HG02981 (cell line): Measurements from ENCODE around the gene CLMP.
"Not testable (repeated sequence)": the region's sequence is repeated elsewhere in the genome, so short reads cannot be mapped to it uniquely, and the experiment has no call there.

ENCODE experiments used
- ATAC-seq: cut with Tn5 transposase; IDR thresholded peaks from one replicate; pipeline ENCODE4 v1.9.1; 2021; ENCODE audit warnings: mild to moderate bottlenecking, moderate library complexity; ENCODE audit not compliant: unreplicated experiment

The CLMP gene

DNA sequence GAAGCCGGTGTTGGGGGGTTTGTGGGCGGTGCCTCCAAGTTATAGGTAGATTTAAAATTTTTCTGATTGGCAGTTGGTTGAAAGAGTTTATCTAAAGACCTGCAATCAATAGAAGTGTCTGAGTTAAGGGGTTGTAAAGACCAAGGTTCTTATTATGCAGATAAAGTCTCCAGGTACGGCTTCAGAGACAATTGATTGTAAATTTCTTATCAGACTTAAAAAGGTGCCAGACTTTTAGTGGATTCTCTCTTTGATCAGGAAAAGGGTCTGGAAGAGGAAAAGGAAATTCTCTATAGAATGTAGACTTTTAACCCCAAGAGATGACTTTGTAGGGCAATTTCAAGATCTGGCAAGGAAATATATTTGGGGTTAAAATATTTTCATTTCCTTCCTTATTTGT is 25.2 kb downstream of the CLMP start:
- no peak for ATAC-seq

DNA sequence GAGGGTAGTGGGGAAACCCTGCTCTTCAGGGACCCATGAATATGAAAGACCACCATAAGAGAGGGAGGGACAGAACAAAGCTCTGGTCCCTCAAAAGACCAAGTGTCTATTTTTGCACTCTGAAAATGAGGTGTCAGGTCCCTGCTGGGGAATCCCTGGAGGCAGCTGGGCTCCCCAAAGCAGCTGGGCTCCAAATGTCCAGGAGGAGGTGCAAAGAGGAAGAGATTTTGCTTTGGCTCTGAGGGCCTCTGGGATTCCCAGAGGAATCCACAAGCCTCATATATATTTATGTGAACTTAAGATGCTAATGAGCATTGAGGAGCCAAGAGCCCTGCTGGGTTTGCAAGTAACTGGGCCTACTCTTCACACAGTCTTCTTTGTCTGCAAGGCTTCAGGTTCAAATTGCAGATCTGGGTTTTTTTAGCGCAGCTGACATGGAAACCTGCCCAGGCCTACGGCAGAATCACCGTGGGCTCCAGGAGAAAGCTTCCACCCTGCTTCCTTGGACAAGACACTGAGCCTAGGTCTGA is 26.0 kb downstream of the CLMP start:
- no peak for ATAC-seq

DNA sequence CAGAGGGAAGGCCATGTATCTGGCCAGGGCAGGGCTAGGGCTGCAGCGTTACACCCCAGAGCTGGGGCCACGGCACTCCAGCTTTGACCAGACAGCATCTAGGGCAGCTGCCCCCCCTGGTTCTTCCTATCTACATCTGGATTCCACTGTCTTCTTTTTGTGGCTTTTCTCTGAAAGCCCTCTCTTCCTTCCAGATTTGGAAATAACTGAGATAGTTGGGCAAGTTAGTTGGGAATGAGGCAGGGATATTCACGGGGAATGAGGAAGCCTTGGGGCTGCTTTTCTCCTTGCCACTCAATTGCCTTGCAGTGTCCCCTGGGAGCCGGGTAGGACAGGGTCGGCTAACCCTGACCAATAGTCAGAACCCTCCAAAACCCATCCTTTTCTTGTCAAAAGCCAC is 26.8 kb downstream of the CLMP start:
- no peak for ATAC-seq

DNA sequence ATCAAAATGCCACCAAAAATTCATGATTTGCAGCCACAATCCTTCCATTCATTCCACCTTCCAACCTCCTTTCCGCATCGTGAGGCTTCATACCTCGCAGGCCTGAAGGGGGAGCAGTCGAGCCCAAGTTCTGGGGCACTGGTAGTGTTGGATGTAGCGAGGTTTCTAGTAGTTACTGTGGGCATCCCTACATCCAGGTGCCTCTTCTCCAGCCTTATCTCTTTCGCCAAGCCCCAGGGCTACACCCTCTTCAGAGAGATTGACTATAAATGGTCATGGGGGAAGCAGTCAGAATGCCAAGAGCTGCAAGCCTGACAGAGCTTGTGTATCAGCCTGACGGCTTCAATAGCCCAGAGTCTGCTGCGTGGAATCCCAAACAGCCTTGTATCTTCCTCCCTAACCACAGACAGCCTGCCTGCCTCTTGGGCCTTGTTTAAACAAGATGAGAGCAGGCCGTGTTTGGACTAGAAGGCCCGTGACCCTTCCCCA is 28.9 kb downstream of the CLMP start:
- ATAC-seq: no peak

DNA sequence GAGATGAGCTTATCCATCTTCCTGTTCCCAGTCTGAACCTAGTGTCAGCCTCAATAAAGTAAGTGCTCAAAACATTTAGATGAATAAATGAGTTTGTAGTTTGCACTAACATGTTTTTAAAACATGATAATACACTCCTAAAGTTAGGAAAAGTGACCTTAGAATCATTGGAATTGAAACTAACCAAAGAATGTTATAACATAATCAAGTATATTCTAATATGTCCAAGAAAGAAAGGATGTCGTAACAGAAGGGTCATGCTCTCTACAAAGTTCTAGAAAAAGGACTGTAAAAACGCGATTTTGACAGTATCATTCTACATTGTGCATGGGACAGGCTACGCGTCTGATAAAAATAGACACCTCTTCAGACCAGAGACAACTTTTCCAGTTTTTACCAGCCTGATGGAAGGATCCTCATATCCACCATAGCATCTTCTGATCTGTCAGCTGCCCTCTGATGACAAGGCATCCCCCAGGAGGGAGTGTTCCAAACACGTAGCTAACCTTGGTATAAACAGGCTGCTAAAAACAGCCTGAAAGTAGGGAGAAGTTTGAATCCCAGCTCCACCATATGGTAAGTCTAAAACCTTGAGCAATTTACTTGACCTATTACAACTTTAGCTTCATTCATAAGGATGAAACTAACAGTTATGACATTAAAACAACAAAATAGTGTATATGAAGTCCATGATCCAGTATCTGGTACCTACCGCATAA is 30.2 kb downstream of the CLMP start:
- no peak for ATAC-seq

DNA sequence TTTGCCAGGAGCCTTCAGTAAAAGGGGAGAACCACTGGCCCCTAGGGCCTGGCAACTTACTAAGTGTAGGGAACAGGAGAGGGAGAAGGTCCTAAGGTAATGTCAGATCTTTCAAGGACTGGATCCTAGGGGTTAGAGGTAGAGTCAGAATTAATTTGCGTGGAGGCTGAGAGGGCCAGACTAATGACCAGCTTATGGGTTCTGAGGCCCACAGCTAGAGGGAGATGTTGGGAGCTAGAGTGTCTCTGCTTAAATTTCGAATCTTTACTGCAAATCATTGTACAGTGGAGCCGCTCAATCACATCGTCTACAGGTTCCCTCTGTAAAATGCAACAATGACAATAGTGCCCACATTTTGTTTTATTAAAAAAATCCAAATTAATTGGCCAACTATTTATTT is 31.4 kb downstream of the CLMP start:
- ATAC-seq: no peak

DNA sequence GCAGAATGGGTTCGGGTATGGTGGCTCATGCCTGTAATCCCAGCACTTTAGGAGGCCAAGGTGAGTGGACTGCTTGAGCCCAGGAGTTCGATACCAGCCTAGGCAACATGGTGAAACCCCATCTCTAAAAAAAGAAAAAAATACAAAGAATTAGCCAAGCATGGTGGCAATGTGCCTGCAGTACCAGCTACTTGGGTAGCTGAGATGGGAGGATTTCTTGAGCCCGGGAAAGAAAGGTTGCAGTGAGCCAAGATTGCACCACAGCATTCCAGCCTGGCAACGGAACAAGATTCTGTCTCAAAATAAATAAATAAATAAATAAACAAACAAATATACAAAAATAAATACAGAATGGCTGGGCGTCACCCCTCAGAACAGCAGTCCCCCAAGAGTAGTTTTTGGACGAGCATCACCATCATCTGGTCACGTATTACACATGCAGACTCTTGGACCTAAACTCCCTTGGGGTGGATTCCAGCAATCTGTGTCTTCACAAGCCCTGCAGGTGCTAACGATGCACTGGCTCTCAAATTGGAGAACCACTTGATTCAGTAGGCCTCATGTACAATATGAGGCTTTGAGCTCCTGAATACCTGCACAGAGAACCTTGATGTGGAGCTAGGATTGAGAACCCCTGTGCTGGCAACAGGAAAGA is 33.5 kb downstream of the CLMP start:
- ATAC-seq: no peak

DNA sequence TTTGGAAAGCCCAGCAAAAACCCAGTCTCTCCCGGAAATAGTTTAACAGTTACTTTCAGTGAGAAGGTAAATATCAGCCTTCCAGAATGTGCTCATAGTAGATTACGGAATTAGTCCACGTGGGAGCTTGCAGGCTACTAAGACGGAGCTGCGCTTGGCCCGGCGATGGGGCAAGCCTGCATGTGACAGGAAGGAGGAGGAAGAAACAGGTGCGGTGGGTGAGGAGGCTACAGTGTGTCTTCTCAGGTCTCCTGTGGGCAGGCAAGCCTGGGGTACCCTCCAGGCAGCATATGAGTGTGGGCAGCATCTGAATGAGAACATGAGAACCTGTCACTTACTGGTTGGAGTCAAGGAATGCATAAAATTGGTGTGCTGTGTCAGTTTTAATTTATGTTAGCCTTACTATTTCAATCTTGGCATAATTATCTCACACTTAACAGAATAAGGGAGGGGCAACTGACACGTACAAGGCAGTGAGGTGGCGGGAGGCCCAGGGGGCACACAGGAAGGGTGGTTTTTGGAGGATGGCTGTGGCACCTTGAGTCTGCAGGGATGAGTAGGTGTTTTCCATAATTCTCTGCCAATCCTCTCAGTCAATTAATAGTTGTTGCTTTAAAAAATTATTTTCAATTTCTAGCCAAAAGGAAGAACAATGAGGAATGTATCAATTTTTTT is 35.7 kb downstream of the CLMP start:
- no peak for ATAC-seq

DNA sequence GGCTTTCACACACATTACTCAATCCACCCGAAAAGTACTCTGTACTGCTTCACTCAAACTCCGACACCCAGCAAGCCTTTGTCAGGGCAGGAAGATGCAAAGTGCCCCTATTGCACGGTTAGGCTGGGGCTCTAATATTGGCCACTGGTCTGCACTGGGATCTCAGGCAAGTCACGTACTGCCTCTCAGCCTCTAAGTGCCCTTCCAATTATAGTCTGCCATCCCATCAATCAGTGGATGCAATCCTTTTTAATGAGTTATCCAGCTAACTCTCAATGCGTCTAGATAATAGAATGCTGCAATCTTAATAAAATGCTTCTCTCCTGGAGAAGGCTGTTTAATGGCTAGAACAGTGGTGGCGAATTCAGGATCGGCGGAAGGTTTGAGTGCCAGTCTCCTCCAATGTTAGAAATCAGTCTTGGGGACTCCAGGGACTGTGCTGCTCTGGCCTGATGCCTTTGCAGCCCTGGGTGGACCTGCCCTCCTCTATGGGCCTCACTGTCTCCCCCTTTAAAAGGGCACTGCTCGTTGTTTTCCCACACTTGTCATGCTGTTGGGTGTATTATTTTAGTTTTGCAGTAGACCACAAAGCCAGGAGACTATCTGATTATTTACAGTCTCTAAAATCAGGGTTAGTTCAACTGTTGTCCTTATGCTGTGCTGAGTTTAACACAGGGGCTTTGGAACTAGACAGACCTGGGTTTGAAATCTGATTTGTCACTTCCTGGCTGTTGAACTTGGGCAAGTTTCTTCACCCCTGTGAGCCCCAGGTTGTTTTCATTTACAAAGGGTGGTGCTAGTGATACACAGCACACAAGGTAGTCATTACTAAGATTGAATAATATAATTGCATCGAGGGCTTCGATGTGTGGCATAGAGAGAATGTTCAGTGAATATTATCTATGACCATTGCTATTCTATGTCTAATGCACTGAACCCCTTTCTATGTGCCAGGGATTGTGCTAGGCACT is 36.7 kb downstream of the CLMP start:
- no peak for ATAC-seq

DNA sequence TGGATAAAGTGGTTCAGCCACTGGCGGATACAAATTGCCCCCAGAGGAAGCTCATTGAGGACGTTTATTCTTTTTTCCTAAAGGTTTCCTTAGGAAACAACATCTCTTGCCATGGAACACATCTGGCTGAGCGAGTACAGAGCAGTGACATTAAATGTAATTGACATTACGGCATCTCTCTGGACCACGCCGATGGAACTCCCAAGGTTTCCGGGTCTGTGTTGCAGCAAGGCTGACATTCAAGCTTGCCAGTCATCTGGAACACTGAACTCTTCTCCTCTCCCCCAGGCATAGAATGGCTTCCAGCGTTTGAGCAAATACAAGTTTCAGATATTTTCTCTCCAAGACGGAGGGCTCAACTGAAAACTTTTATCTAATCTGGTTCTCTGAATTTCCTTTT is 42.1 kb downstream of the CLMP start:
- no peak for ATAC-seq

DNA sequence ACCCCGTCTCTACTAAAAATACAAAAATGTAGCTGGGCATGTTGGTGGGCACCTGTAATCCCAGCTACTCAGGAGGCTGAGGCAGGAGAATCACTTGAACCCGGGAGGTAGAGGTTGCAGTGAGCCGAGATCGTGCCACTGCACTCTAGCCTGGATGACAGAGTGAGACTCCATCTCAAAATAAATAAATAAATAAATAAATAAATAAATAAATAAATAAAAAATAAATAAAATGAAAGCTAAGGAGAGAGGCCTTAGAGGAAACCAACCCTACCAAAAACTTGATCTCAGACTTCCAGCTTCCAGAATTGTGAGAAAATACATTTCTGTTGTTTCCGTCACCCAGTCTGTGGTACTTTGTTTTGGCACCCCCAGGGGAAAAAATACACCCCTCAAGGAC is 42.7 kb downstream of the CLMP start:
- not testable (repeated sequence) for ATAC-seq

DNA sequence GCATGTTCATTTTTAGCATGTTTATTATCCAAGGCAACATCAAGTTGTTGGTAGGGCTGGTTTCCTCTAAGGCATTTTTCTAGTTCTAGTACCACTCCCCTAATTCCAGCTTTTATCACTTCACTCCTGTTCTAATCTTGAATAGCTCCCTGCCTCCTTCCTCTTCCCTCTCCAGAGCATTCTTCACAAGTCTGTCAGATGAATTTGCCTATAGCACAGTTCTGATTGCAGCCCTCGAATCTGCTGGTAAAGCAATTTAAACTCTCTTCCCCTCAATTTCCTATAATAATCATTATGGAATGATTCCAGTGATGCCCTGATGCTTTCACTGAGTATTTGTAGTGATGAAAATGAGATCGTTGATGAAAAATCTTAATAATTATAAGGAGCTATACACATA is 43.3 kb downstream of the CLMP start:
- ATAC-seq: no peak

DNA sequence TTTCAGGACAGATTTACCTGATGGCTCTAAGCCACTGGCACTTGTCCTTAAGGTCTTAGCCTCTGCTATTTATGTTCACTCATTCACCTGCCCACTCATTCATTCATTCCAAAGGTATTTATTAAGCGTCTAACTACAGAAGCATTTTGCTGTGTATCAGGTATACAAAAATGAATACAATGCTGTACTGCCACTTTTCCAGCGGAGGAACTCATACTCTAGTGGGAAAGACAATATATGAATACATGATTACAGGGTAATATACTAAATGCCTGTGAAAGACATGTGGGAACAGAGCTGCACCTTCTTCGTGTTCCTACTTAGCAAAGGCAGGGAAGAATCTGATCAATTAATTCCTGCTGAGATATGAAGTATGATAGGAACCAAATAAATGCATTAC is 43.7 kb downstream of the CLMP start:
- no peak for ATAC-seq

DNA sequence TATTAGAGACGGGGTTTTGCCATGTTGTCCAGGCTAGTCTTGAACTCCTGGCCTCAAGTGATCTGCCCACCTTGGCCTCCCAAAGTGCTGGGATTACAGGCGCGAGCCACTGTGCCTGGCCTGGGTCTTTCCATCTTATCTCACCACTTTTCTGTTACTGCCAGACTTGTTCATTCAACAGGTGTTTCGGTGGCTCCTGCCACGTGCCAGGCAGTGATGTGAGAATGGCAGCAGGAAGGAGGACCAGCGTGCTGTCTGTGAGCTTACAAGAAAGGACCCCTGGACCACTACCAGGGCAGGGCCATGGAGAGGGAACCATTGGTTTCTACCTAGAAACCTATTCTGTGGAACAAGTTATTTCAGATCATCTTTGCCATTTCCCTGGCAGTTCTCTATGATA is 44.2 kb downstream of the CLMP start:
- no peak for ATAC-seq

DNA sequence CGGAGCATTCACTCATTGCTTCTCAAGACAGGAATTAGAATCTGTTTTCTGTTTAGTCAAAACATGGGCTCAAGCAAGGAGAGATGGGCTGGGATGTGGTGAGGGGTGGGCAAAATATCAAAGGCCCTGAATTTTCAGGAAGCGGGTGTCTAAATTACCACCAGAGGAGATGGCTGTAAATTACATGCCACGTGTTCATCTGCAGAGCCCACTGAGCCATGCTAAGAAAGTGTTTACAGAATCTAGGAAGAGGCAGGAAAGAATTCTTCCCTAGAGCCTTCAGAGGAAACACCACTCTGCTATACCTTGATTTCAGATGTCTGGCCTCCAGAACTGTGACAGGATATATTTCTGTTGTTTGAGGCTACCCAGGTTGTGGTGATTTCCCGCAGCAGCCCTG is 46.1 kb downstream of the CLMP start:
- ATAC-seq: no peak

DNA sequence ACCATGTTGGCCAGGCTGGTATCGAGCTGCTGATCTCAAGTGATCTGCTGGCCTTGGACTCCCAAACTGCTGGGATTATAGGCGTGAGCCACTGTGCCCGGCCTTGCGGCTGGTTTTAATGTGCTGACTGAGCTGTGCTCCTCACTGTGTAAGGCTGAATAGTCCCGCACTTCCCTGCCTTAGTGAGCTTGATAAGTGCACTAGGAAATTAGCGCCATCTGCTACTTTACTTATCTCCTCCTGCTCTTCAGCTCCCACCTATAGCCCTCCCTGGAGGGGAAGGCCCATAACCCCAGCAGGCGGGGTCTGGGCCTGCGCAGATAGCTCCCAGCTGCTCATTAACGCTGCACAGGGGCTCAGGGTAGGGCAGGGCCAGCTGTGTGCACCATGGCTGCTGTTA is 49.4 kb downstream of the CLMP start:
- ATAC-seq: no peak

DNA sequence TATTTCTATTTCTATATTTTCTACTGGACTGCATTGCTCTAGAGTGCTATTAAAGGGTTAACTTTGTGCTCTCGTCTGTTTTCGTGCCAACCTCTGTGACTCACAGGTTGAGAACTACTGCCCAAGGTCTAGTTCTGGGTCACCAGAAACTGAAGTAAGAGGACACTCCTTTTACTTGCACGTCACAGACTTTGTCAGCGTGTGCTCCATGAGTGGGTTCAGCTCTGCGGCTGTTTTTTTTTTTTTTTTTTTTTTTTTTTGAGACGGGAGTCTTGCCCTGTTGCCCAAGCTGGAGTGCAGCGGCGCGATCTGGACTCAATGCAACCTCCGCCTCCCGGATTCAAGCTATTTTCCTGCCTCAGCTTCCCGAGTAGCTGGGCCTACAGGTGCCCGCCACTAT is 49.8 kb downstream of the CLMP start:
- ATAC-seq: no peak

DNA sequence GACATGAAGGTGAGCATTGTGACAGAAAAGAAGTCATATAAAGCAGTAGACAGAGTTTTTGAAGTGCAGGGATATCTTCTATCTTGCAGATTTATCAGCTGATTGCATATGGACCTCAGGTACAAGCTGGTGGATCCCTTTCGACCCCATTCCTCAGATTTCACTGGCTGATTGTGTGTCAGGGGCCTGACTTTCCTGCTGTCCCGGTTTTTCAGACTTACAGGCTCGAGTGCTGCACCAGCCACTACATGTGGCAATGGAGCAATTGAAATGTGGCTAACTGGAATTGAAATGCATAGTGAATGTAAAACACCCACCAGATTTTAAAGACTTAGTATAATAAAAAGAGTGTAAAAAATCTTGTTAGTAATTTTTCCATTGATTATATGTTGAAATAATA is 50.3 kb downstream of the CLMP start:
- no peak for ATAC-seq

DNA sequence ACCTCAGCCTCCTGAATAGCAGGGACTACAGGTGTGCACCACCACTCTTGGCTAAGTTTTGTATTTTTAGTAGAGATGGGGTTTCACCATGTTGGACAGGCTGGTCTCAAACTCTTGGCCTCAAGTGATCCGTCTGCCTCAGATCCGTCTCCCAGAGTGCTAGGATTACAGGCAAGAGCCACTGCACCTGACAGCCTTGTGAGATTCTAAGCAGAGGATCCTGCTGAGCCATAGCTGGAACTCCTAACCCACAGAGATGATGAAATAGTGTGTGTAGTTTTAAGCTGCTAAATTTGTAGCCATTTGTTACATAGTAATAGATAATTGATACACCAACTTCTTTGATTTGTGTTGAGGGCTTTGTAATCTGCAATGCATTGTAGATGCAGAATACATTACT is 51.1 kb downstream of the CLMP start:
- no peak for ATAC-seq

DNA sequence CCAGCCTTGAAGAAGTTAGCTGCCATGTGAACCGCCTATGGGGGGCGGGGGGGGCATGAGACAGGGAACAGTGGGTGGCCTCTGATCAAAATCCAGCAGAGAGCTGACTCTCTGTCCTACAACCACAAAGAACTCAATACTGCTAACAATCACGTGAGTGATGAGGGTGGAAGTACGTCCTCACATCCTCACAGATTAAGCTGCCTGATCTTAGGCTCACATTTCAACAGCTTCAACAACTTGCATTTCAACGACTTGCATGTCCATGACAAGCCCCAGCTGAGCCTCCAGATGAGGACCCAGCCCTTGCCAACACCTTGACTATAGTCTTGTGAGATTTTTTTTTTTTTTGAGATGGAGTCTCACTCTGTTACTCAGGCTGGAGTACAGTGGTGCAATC is 51.6 kb downstream of the CLMP start:
- ATAC-seq: no peak

DNA sequence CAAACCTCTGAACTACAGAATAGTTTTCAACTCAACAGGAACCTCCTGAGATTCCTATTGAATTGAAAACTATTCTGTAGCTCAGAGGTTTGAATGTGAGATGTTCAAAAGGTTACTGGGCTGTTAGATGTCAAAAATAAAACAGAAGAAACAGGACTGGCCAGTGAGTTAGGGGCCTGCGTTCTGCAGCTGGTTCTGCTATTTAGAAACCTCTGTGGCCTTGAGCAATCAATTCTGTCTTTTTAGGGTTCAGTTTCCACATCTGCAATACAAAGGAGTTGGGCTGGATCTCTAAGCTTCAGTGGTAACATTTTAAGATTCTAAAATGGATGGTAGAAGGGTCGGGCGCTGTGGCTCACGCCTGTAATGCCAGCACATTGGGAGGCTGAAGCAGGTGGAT is 55.8 kb downstream of the CLMP start:
- no peak for ATAC-seq
